Activated naive CD8-positive, alpha-beta T cell treated with anti-CD3 and anti-CD28 coated beads, Interleukin-2, amount 50 U/mL, for 24 hours (primary cell): ENCODE measurements around the gene EMSY.
"Not testable (repeated sequence)": the region's sequence is repeated elsewhere in the genome, so short reads cannot be mapped to it uniquely, and the experiment has no call there.

Experiments
- ATAC-seq: fragments of 150-1000 bp; cut with Tn5 transposase; one replicate; pipeline ENCODE4 v1.10.0; 2021
- DNase-seq: peaks from one replicate; pipeline ENCODE4 v3.0.0; 2021
- H3K27ac Mint-ChIP-seq: one replicate; pipeline ENCODE4 v1.8.0; 2021; ENCODE audit warnings: mild to moderate bottlenecking, mixed read lengths
- H3K27me3 Mint-ChIP-seq: one replicate; pipeline ENCODE4 v1.8.0; 2021; ENCODE audit warnings: mixed read lengths
- H3K36me3 Mint-ChIP-seq: one replicate; pipeline ENCODE4 v1.8.0; 2021; ENCODE audit warnings: low read depth, mixed read lengths
- H3K4me1 Mint-ChIP-seq: one replicate; pipeline ENCODE4 v1.8.0; 2021; ENCODE audit warnings: mixed read lengths
- H3K4me3 Mint-ChIP-seq: one replicate; pipeline ENCODE4 v1.8.0; 2021; ENCODE audit warnings: mild to moderate bottlenecking, moderate library complexity, mixed read lengths
- H3K9me3 Mint-ChIP-seq: one replicate; pipeline ENCODE4 v1.8.0; 2021; ENCODE audit warnings: mixed read lengths

Gene EMSY

GRCh38 chr11:76579056-76579751, 134.4 kb downstream of the EMSY start:
- no peaks in the 10 kb centered on the region for H3K9me3 Mint-ChIP-seq
- H3K27me3 Mint-ChIP-seq = peaks cover 3% of the 10 kb centered on the region
- DNase-seq (no peak), ATAC-seq (no peak)
- H3K27ac Mint-ChIP-seq = no peak overlapping the region
- no peak overlapping the region for H3K4me3 Mint-ChIP-seq
- H3K4me1 Mint-ChIP-seq = peaks cover 2% of the 10 kb centered on the region
- H3K36me3 Mint-ChIP-seq = no peaks in the 10 kb centered on the region

DNA sequence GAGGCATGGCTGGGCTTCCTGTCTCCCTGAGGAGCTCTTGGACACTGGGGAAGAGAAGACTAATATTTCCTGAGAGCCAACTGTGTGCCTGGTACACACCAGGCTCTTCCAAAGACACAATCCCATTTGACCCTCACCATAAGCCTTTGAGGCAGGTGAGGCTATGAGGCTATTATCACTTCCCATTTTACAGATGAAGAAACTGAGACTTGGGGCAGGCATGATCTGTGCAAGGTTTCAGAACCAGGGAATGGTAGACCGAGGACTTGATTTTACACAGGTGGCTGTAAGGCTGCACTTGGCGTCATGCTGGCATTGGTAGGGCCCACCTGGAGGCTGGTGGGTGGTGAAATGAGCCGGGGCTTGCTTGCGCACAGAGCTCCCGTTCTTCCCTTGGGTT, 134.9 kb downstream of the EMSY start:
- Mint-ChIP-seq H3K36me3 (no peaks in the 10 kb centered on the region), H3K27ac (no peak overlapping the region), H3K27me3 (peaks cover 2% of the 10 kb centered on the region), H3K4me1 (peaks cover 2% of the 10 kb centered on the region), H3K4me3 (no peak overlapping the region), H3K9me3 (no peaks in the 10 kb centered on the region)
- ATAC-seq (no peak), DNase-seq (no peak)

GRCh38 chr11:76582471-76582870, 137.7 kb downstream of the EMSY start:
- not testable (repeated sequence) for ATAC-seq, H3K9me3 Mint-ChIP-seq, H3K27me3 Mint-ChIP-seq, H3K4me1 Mint-ChIP-seq, DNase-seq, H3K4me3 Mint-ChIP-seq, H3K27ac Mint-ChIP-seq, H3K36me3 Mint-ChIP-seq

GRCh38 chr11:76587820-76588454, 143.1 kb downstream of the EMSY start:
- ATAC-seq (no peak), DNase-seq (peak; percentile 59)
- no peak overlapping the region for H3K4me3 Mint-ChIP-seq
- H3K4me1 Mint-ChIP-seq = peaks cover 45% of the 10 kb centered on the region
- no peaks in the 10 kb centered on the region for H3K36me3 Mint-ChIP-seq
- peak overlapping the region; percentile 91 for H3K27ac Mint-ChIP-seq
- H3K27me3 Mint-ChIP-seq = peaks cover 1% of the 10 kb centered on the region
- no peaks in the 10 kb centered on the region for H3K9me3 Mint-ChIP-seq

GRCh38 chr11:76588455-76589325, 143.9 kb downstream of the EMSY start:
- DNase-seq (no peak), ATAC-seq (peak; percentile 86)
- peak overlapping the region; percentile 91 for H3K27ac Mint-ChIP-seq
- no peaks in the 10 kb centered on the region for H3K36me3 Mint-ChIP-seq
- peaks cover 8% of the 10 kb centered on the region for H3K27me3 Mint-ChIP-seq
- H3K9me3 Mint-ChIP-seq = no peaks in the 10 kb centered on the region
- peaks cover 53% of the 10 kb centered on the region for H3K4me1 Mint-ChIP-seq
- H3K4me3 Mint-ChIP-seq = no peak overlapping the region

DNA sequence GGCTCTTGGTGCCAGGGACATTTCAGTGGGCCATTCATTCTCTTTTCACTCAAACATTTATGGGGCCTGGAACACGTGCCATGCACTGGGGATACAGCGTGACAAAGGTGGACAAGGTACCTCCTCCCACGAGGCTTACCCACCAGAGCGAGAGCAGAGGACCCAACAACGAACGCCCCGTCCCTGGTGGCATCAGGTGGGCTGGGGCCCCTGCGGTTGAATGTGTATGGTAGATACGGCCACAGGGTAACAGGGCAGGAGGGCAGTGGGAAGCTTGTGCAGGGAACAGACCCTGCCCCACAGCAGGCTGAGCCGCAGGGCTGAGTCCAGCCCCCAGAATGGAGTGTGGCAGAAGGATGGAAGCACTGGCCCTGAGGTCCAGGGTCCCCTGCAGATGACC, 144.7 kb downstream of the EMSY start:
- no peaks in the 10 kb centered on the region for H3K36me3 Mint-ChIP-seq
- DNase-seq (no peak), ATAC-seq (no peak)
- H3K9me3 Mint-ChIP-seq = no peaks in the 10 kb centered on the region
- peaks cover 56% of the 10 kb centered on the region for H3K4me1 Mint-ChIP-seq
- peaks cover 12% of the 10 kb centered on the region for H3K27me3 Mint-ChIP-seq
- no peak overlapping the region for H3K4me3 Mint-ChIP-seq
- H3K27ac Mint-ChIP-seq = peak overlapping the region; percentile 91

DNA sequence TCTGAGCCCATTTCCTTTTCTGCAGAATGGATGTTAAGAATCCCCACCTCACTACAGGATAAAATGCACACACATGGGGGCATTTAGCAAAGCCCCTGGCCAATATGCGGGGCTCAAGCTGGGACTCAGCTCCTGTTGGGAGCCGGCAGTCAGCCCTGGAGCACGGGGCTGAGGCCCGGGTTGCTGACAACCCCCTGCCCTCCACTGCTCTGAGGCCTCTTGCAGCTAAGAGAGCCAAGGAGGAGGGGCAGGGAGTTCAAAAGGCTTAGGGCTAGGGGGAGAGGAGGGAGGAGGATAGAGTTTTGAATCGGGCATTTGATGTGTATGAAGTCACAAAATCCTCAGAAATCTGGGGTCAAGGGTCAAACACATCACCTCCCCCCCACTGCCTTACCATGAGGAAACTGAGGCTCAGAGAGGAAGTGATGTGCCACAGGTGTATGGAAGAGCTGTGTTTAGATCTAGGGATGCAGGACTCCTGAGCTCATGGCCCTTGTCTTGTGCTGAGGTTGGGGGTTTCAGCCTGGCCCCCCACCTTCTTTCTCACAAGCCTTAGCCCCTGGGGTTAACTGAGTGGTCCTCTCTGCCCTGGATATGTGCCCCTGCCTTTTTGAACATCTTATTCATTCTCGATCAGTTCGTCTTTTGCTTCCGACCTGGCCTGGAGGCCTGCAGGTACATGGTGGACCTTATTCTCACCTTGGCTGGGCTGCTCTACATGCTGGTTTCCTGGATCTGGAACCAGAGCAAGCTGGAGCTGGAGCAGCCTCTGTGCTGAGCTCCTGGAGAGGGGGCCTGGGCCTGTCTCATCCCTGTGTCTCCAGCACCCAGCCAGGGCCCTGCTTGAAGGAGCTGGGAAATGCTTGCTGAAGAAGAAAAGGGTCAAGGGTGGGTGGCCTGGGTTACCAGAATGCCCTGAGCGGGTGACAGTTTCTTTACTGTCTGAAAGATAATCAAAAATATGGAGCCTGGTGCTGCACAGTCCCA, 145.4 kb downstream of the EMSY start:
- DNase-seq (no peak), ATAC-seq (no peak)
- H3K27ac Mint-ChIP-seq = peak overlapping the region; percentile 49
- no peaks in the 10 kb centered on the region for H3K9me3 Mint-ChIP-seq
- peaks cover 64% of the 10 kb centered on the region for H3K4me1 Mint-ChIP-seq
- no peaks in the 10 kb centered on the region for H3K36me3 Mint-ChIP-seq
- no peak overlapping the region for H3K4me3 Mint-ChIP-seq
- peaks cover 15% of the 10 kb centered on the region for H3K27me3 Mint-ChIP-seq

GRCh38 chr11:76591416-76591815, 146.6 kb downstream of the EMSY start:
- DNase-seq (no peak), ATAC-seq (no peak)
- Mint-ChIP-seq H3K27ac (no peak overlapping the region), H3K4me1 (peaks cover 68% of the 10 kb centered on the region), H3K9me3 (no peaks in the 10 kb centered on the region), H3K4me3 (no peak overlapping the region), H3K27me3 (peaks cover 15% of the 10 kb centered on the region), H3K36me3 (no peaks in the 10 kb centered on the region)

- DNase-seq (no peak), ATAC-seq (no peak)
- Mint-ChIP-seq H3K27me3 (peaks cover 15% of the 10 kb centered on the region), H3K9me3 (no peaks in the 10 kb centered on the region), H3K27ac (no peak overlapping the region), H3K36me3 (no peaks in the 10 kb centered on the region), H3K4me3 (no peak overlapping the region), H3K4me1 (peaks cover 68% of the 10 kb centered on the region)
Observed at GRCh38 chr11:76592025-76592914, 147.5 kb downstream of the EMSY start.

DNA sequence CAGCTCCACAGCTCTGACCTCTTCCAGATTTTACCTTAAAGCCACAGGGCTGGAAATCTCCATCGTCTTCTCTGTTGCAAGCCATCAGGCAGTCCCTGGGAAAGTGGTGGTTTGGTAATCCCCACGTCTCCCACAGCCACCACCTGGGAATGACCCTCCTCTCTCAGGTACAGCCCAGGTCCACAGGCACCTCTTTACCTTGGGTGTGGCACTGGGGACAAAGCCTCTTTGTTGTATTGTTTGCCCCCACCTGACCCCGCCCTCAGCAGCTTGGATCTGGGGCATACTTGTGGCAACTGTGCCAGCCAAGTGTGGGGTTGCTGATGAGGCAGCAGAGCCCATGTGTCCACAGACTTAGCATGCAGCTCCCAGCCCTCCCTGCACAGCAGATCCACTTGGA, 148.1 kb downstream of the EMSY start:
- peaks cover 69% of the 10 kb centered on the region for H3K4me1 Mint-ChIP-seq
- no peak overlapping the region for H3K4me3 Mint-ChIP-seq
- no peak overlapping the region for H3K27ac Mint-ChIP-seq
- no peaks in the 10 kb centered on the region for H3K36me3 Mint-ChIP-seq
- peaks cover 15% of the 10 kb centered on the region for H3K27me3 Mint-ChIP-seq
- no peaks in the 10 kb centered on the region for H3K9me3 Mint-ChIP-seq
- DNase-seq (no peak), ATAC-seq (no peak)

DNA sequence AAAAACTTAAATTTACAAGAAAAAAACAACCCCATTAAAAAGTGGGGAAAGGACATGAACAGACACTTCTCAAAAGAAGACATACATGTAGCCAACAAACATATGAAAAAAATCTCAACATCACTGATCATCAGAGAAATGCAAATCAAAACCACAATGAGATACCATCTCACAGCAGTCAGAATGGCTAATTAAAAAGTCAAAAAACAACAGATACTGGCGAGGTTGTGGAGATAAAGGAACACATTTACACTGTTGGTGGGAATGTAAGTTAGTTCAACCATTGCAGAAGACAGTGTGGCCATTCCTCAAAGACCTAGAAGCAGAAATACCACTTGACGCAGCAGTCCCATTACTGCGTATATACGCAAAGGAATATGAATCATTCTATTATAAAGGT, 150.3 kb downstream of the EMSY start:
- Mint-ChIP-seq H3K4me1 (peaks cover 63% of the 10 kb centered on the region), H3K27me3 (peaks cover 15% of the 10 kb centered on the region)
- H3K27ac Mint-ChIP-seq, ATAC-seq, H3K9me3 Mint-ChIP-seq, H3K36me3 Mint-ChIP-seq, DNase-seq, H3K4me3 Mint-ChIP-seq: not testable (repeated sequence)

- no peak overlapping the region for H3K4me3 Mint-ChIP-seq
- ATAC-seq (no peak), DNase-seq (no peak)
- peak overlapping the region; percentile 27 for H3K27ac Mint-ChIP-seq
- H3K36me3 Mint-ChIP-seq = no peaks in the 10 kb centered on the region
- peaks cover 17% of the 10 kb centered on the region for H3K27me3 Mint-ChIP-seq
- no peaks in the 10 kb centered on the region for H3K9me3 Mint-ChIP-seq
- H3K4me1 Mint-ChIP-seq = peaks cover 49% of the 10 kb centered on the region
Observed at GRCh38 chr11:76596652-76597051, 151.8 kb downstream of the EMSY start.
